A673 (cell line): ENCODE measurements around the gene IMPDH1.

Source experiments
- CTCF ChIP-seq: fragments of 300-800, 200-600 bp; sonication (generic); conservative IDR thresholded peaks from 2 replicates; pipeline ENCODE4 v1.5.1; 2017; ENCODE audit warnings: low read depth, mild to moderate bottlenecking, antibody characterized with exemption, low read length, moderate library complexity, mixed read lengths
- EZH2 ChIP-seq: fragments of 200-600 bp; sonication (generic); IDR thresholded peaks from 2 replicates; pipeline ENCODE4 v1.6.1; 2017; ENCODE audit warnings: borderline replicate concordance, low read depth, mild to moderate bottlenecking, mixed read lengths, antibody characterized with exemption, low read length; ENCODE audit not compliant: poor library complexity, severe bottlenecking

- TF ChIP-seq CTCF (no peak), EZH2 (no peak)
These were observed 39.3 kb downstream of the IMPDH1 start for GRCh38 chr7:128370491-128370890.
